ENCODE results near the gene IL12RB2. TPM values are rescaled to one million over a fixed set of nuclear protein-coding genes. Genes with fewer than 3 reads are reported as not detected.

Gene IL12RB2
- total RNA-seq, 1 donor from 2014 or later, result not detected

DNA sequence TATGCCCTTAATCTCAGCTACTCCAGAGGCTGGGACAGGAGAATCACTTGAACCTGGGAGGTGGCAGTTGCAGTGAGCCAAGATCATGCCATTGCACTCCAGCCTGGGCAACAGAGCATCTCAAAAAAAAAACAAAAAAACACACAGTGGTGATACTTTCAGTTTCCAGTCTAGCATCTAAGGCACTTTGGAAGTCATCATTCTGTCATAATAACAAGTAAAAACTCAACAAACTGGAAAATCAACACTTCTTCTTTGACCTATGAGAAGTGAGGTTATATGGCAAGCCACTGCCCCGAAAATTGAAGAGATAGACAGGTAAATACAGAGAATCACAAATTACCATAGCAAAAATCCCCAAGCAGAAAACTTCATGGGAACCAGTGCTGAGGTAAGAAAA lies 51.9 kb downstream of the IL12RB2 start:
- no peaks in the 10 kb centered on the region for H3K4me1 Mint-ChIP-seq (ENCODE audit: low read depth)
- H3K27ac Mint-ChIP-seq, result no peak overlapping the region
- DNase-seq (ENCODE audit: low spot score, unreplicated experiment), result no peak
- H3K36me3 Mint-ChIP-seq (ENCODE audit: insufficient read depth), result no peaks in the 10 kb centered on the region
- H3K9me3 Mint-ChIP-seq (ENCODE audit: low read depth), result no peaks in the 10 kb centered on the region
- TF ChIP-seq, protein P1, sequence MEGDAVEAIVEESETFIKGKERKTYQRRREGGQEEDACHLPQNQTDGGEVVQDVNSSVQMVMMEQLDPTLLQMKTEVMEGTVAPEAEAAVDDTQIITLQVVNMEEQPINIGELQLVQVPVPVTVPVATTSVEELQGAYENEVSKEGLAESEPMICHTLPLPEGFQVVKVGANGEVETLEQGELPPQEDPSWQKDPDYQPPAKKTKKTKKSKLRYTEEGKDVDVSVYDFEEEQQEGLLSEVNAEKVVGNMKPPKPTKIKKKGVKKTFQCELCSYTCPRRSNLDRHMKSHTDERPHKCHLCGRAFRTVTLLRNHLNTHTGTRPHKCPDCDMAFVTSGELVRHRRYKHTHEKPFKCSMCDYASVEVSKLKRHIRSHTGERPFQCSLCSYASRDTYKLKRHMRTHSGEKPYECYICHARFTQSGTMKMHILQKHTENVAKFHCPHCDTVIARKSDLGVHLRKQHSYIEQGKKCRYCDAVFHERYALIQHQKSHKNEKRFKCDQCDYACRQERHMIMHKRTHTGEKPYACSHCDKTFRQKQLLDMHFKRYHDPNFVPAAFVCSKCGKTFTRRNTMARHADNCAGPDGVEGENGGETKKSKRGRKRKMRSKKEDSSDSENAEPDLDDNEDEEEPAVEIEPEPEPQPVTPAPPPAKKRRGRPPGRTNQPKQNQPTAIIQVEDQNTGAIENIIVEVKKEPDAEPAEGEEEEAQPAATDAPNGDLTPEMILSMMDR (IDR thresholded peaks at IDR 0.05; ENCODE audit: unreplicated experiment), result no peak
- H3K27me3 Mint-ChIP-seq, result no peaks in the 10 kb centered on the region
- no peak overlapping the region for H3K4me3 Mint-ChIP-seq (ENCODE audit: low read depth)

- H3K4me1 Mint-ChIP-seq (ENCODE audit: low read depth), result no peaks in the 10 kb centered on the region
- no peaks in the 10 kb centered on the region for H3K36me3 Mint-ChIP-seq (ENCODE audit: insufficient read depth)
- H3K9me3 Mint-ChIP-seq (ENCODE audit: low read depth), result no peaks in the 10 kb centered on the region
- DNase-seq (ENCODE audit: low spot score, unreplicated experiment), result no peak
- no peak overlapping the region for H3K4me3 Mint-ChIP-seq (ENCODE audit: low read depth)
- TF ChIP-seq, protein P1 (IDR thresholded peaks at IDR 0.05; ENCODE audit: unreplicated experiment), result no peak
- H3K27ac Mint-ChIP-seq, result no peak overlapping the region
- H3K27me3 Mint-ChIP-seq, result no peaks in the 10 kb centered on the region
These were observed 54.0 kb downstream of the IL12RB2 start for GRCh38 chr1:67361641-67362040.

- TF ChIP-seq, protein P1 (IDR thresholded peaks at IDR 0.05; ENCODE audit: unreplicated experiment), result no peak
- H3K4me1 Mint-ChIP-seq (ENCODE audit: low read depth), result peaks cover 8% of the 10 kb centered on the region
- H3K9me3 Mint-ChIP-seq (ENCODE audit: low read depth), result no peaks in the 10 kb centered on the region
- no peak overlapping the region for H3K27ac Mint-ChIP-seq
- no peak overlapping the region for H3K4me3 Mint-ChIP-seq (ENCODE audit: low read depth)
- no peaks in the 10 kb centered on the region for H3K36me3 Mint-ChIP-seq (ENCODE audit: insufficient read depth)
- H3K27me3 Mint-ChIP-seq, result no peaks in the 10 kb centered on the region
- DNase-seq (ENCODE audit: low spot score, unreplicated experiment), result no peak
These were observed 59.8 kb downstream of the IL12RB2 start for GRCh38 chr1:67367370-67368045.

- H3K4me1 Mint-ChIP-seq (ENCODE audit: low read depth), result peaks cover 8% of the 10 kb centered on the region
- no peaks in the 10 kb centered on the region for H3K9me3 Mint-ChIP-seq (ENCODE audit: low read depth)
- TF ChIP-seq, protein P1 (IDR thresholded peaks at IDR 0.05; ENCODE audit: unreplicated experiment), result no peak
- DNase-seq (ENCODE audit: low spot score, unreplicated experiment), result no peak
- H3K36me3 Mint-ChIP-seq (ENCODE audit: insufficient read depth), result no peaks in the 10 kb centered on the region
- no peak overlapping the region for H3K4me3 Mint-ChIP-seq (ENCODE audit: low read depth)
- H3K27me3 Mint-ChIP-seq, result no peaks in the 10 kb centered on the region
- H3K27ac Mint-ChIP-seq, result no peak overlapping the region
These were observed 60.4 kb downstream of the IL12RB2 start for GRCh38 chr1:67368046-67368514.

- H3K27ac Mint-ChIP-seq, result no peak overlapping the region
- no peak for DNase-seq (ENCODE audit: low spot score, unreplicated experiment)
- no peaks in the 10 kb centered on the region for H3K9me3 Mint-ChIP-seq (ENCODE audit: low read depth)
- no peak overlapping the region for H3K4me3 Mint-ChIP-seq (ENCODE audit: low read depth)
- H3K4me1 Mint-ChIP-seq (ENCODE audit: low read depth), result peaks cover 8% of the 10 kb centered on the region
- TF ChIP-seq, protein P1 (IDR thresholded peaks at IDR 0.05; ENCODE audit: unreplicated experiment), result no peak
- H3K27me3 Mint-ChIP-seq, result no peaks in the 10 kb centered on the region
- no peaks in the 10 kb centered on the region for H3K36me3 Mint-ChIP-seq (ENCODE audit: insufficient read depth)
These were observed 63.4 kb downstream of the IL12RB2 start for GRCh38 chr1:67371043-67371442.

Measured in progenitor cell of endocrine pancreas (in vitro differentiated cells).